Astrocyte of the spinal cord (primary cell): ENCODE data around the gene CCDC112.

Experiments used
- DNase-seq: peaks from one replicate; pipeline ENCODE4 v3.0.0; 2011; ENCODE audit warnings: low read depth, low spot score
- H3K4me3 ChIP-seq: 2 replicates; pipeline ENCODE4 v1.5.1; 2011; ENCODE audit warnings: low read depth, mild to moderate bottlenecking, low read length, moderate library complexity
- CTCF ChIP-seq: IDR thresholded peaks from 2 replicates; pipeline ENCODE4 v1.5.1; 2012; ENCODE audit warnings: low read depth, mild to moderate bottlenecking, low read length, inconsistent platforms
- in situ Hi-C: cut with HindIII; loops from 2 replicates; pipeline ENCODE4 v1.10.0; 2017; ENCODE audit warnings: low sequenced_read_pairs

Gene CCDC112

GRCh38 chr5:115229606-115230005 lies 66.8 kb downstream of the CCDC112 start:
- in situ Hi-C loops: no loop called here
- no peak for TF ChIP-seq CTCF
- DNase-seq: no peak

GRCh38 chr5:115227281-115227680 lies 69.2 kb downstream of the CCDC112 start:
- in situ Hi-C loops: no loop called here
- DNase-seq: no peak
- TF ChIP-seq CTCF: no peak
- no peak overlapping the region for H3K4me3 ChIP-seq

More at GRCh38 chr5:115229606-115230005, 66.8 kb downstream of the CCDC112 start:
- no peak overlapping the region for H3K4me3 ChIP-seq
